Nephron (organoid): ENCODE data around the gene KLK15.
A peak's percentile ranks its signal among the peaks of the same experiment; 100 is the strongest.

Source experiments
- H3K27ac Mint-ChIP-seq, 3 experiments: 2 replicates each; pipeline ENCODE4 v1.8.0; 2020; ENCODE audit warnings: mixed read lengths in 3 of 3, mild to moderate bottlenecking in 2 of 3, moderate library complexity in 1 of 3
- H3K27me3 Mint-ChIP-seq: 2 replicates; pipeline ENCODE4 v1.8.0; 2021; ENCODE audit warnings: low read depth, mild to moderate bottlenecking, moderate library complexity, mixed read lengths
- H3K36me3 Mint-ChIP-seq: 2 replicates; pipeline ENCODE4 v1.8.0; 2020; ENCODE audit warnings: low read depth, mixed read lengths
- H3K4me1 Mint-ChIP-seq: 2 replicates; pipeline ENCODE4 v1.8.0; 2020; ENCODE audit warnings: mixed read lengths
- H3K4me3 Mint-ChIP-seq, 3 experiments: 2 replicates each; pipeline ENCODE4 v1.8.0; 2020; ENCODE audit warnings: mild to moderate bottlenecking in 3 of 3, mixed read lengths in 3 of 3, moderate library complexity in 2 of 3
- H3K9me3 Mint-ChIP-seq: 2 replicates; pipeline ENCODE4 v1.8.0; 2020; ENCODE audit warnings: mixed read lengths
- TF ChIP-seq, protein P1 (sequence below), 3 experiments: fragments of 200-600 bp; sonication (generic); IDR thresholded peaks; one replicate each; pipeline ENCODE4 v1.5.0; 2021; ENCODE audit warnings: antibody characterized with exemption in 3 of 3; ENCODE audit not compliant: unreplicated experiment in 3 of 3

The KLK15 gene

DNA sequence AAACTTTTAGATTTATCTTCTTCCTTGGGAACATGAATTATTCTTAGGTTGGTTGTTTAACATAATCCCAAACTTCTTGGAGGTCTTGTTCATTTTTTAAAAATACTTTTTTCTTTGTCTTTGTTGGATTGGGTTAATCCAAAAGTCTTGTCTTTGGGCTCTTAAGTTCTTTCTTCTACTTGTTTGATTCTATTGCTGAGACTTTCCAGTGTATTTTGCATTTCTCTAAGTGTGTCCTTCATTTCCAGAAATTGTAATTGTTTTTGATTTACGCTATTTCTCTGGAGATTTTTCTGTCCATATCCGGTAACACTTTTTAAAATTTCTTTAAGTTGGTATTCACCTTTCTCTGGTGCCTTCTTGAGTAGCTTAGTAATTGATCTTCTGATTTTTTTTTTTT is 9.8 kb upstream of the KLK15 start:
- H3K4me3 Mint-ChIP-seq, result no peak overlapping the region
- H3K9me3 Mint-ChIP-seq, result peaks cover 21% of the 10 kb centered on the region
- TF ChIP-seq, protein P1, sequence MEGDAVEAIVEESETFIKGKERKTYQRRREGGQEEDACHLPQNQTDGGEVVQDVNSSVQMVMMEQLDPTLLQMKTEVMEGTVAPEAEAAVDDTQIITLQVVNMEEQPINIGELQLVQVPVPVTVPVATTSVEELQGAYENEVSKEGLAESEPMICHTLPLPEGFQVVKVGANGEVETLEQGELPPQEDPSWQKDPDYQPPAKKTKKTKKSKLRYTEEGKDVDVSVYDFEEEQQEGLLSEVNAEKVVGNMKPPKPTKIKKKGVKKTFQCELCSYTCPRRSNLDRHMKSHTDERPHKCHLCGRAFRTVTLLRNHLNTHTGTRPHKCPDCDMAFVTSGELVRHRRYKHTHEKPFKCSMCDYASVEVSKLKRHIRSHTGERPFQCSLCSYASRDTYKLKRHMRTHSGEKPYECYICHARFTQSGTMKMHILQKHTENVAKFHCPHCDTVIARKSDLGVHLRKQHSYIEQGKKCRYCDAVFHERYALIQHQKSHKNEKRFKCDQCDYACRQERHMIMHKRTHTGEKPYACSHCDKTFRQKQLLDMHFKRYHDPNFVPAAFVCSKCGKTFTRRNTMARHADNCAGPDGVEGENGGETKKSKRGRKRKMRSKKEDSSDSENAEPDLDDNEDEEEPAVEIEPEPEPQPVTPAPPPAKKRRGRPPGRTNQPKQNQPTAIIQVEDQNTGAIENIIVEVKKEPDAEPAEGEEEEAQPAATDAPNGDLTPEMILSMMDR (IDR thresholded peaks at IDR 0.05; ENCODE audit: unreplicated experiment in 3 of 3), result no peak
- no peaks in the 10 kb centered on the region for H3K36me3 Mint-ChIP-seq
- peaks cover 51% of the 10 kb centered on the region for H3K27me3 Mint-ChIP-seq
- no peaks in the 10 kb centered on the region for H3K4me1 Mint-ChIP-seq
- no peak overlapping the region for H3K27ac Mint-ChIP-seq

DNA sequence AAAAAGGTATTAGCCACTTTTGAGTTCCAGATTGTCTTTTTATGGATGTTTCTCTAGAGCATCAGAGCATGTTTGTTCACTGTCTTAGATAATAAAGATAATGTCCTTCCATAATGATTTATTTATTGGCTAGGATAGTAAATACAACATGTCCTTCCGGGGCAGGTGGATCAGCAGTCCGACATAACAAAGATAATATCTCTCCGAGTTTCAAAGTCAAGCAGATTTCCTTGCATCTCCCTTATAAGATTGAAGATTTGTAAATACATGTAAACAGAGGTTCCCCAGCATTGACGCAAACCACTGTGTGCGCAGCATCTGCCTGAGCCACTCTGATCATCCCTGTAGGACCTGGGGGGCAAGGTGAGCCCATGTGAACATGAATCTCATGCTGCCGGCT is 8.8 kb upstream of the KLK15 start:
- no peak overlapping the region for H3K4me3 Mint-ChIP-seq
- no peaks in the 10 kb centered on the region for H3K4me1 Mint-ChIP-seq
- TF ChIP-seq, protein P1 (IDR thresholded peaks at IDR 0.05; ENCODE audit: unreplicated experiment in 3 of 3), result no peak
- H3K9me3 Mint-ChIP-seq, result peaks cover 21% of the 10 kb centered on the region
- H3K36me3 Mint-ChIP-seq, result no peaks in the 10 kb centered on the region
- no peak overlapping the region for H3K27ac Mint-ChIP-seq
- H3K27me3 Mint-ChIP-seq, result peaks cover 61% of the 10 kb centered on the region

DNA sequence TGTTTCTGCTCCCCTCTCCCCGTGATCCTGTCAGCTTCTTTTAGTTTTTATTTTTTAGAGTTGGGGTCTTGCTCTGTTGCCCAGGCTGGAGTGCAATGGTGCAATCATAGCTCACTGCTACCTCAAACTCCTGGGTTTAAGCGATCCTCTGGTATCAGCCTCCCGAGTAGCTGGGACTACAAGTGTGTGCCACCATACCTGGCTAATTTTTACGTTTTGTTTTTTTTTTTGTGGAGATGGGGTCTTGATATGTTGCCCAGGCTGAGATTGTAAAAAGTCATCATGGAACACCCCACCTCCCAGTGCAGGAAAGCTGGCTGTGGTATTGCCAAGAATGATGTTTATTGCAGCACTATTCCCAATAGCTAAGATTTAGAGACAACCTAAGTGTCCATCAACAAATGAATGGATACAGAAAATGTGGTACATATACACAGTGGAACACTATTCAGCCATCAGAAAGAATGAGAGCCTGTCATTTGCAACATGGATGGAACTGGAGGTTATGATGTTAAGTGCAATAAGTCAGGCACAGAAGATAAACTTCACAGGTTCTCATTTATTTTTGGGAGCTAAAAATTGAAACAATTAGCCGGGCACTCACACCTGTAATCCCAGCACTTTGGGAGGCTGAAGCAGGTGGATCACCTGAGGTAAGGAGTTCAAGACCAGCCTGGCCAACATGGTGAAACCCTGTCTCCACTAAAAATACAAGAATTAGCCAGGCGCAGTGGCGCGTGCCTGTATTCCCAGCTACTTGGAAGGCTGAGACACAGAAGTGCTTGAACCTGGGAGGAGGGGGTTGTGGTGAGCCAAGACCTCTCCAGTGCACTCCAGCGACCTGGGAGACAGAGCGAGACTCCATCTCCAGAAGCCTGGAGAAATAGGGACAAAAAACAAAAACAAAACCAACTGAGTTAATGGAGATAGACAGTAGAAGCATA is 6.6 kb upstream of the KLK15 start:
- Mint-ChIP-seq H3K4me3 (no peak overlapping the region), H3K27ac (no peak overlapping the region), H3K4me1 (no peaks in the 10 kb centered on the region), H3K27me3 (peaks cover 69% of the 10 kb centered on the region), H3K9me3 (peaks cover 21% of the 10 kb centered on the region), H3K36me3 (no peaks in the 10 kb centered on the region)
- TF ChIP-seq, protein P1 (IDR thresholded peaks at IDR 0.05; ENCODE audit: unreplicated experiment in 3 of 3), result no peak

DNA sequence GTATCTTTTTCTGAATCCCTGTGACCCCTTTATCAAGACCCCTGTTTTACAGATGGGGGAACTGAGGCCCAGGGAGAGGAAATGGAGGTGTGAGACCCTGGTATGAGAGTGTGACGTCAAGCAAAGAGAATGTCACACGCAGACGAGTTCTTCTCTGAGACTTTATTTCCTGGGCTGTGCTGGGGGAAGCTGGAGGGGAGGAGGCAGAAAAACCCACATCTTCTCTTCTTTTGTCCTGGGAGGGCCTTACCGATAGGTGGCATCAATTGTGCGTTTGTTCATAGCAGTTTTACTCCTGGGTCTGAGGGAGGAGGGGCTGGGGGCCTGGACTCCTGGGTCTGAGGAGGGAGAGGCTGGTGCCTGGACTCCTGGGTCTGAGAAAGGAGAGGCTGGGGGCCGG is 4.9 kb upstream of the KLK15 start:
- Mint-ChIP-seq H3K4me1 (no peaks in the 10 kb centered on the region), H3K4me3 (peak overlapping the region; percentile 36 to 69 (median 56)), H3K27ac (no peak overlapping the region), H3K9me3 (peaks cover 9% of the 10 kb centered on the region), H3K27me3 (peaks cover 62% of the 10 kb centered on the region), H3K36me3 (no peaks in the 10 kb centered on the region)
- TF ChIP-seq, protein P1 (IDR thresholded peaks at IDR 0.05; ENCODE audit: unreplicated experiment in 3 of 3), result no peak

DNA sequence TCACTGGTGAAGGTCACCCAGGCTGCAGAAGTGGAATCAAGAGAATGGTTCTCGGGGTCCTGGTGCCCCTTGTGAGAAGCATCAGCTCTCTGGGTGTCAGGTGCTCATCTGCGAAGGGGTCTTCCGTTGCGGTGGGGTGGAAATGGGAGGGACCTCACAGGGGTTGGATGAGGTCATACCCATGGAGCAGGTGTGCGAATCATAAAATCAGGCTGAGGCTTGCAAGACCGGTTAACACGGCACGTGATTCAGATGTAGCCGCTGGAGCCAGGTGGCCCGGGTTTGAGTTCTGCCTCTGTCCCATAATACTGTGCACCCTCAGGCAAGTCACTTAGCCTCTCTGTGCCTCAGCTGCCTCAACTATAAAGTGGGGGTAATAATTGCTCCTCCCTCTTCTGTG is 3.9 kb upstream of the KLK15 start:
- Mint-ChIP-seq H3K4me3 (peak overlapping the region; percentile 85 to 90 (median 88)), H3K27me3 (peaks cover 62% of the 10 kb centered on the region), H3K9me3 (peaks cover 7% of the 10 kb centered on the region), H3K4me1 (no peaks in the 10 kb centered on the region), H3K36me3 (no peaks in the 10 kb centered on the region), H3K27ac (no peak overlapping the region)
- TF ChIP-seq, protein P1 (IDR thresholded peaks at IDR 0.05; ENCODE audit: unreplicated experiment in 3 of 3), result no peak
